ENCODE data around the gene BICC1. TPM values are rescaled to one million over a fixed set of nuclear protein-coding genes. Genes with fewer than 3 reads are reported as not detected.

BICC1 gene
- total RNA-seq, 1 experiment from 2014 or later, result 0.57 TPM

GRCh38 chr10:58836991-58837575, 324.4 kb downstream of the BICC1 start:
- Histone ChIP-seq H2AK5ac (ENCODE audit: insufficient read length, low read length) (no peak overlapping the region), H3K23ac (ENCODE audit: insufficient read length, low read depth, low read length) (no peak overlapping the region), H3K14ac (ENCODE audit: insufficient read depth, low read length) (no peak overlapping the region), H3K4me2 (ENCODE audit: insufficient read depth, insufficient read length, low read length) (no peak overlapping the region), H2BK15ac (ENCODE audit: low read depth, low read length) (no peak overlapping the region), H3K23me2 (ENCODE audit: insufficient read length, low read depth, low read length, poor library complexity, severe bottlenecking) (no peaks in the 10 kb centered on the region), H2AFZ (ENCODE audit: low read length) (no peak overlapping the region), H2BK12ac (ENCODE audit: insufficient read length, low read depth, low read length) (no peak overlapping the region), H4K5ac (ENCODE audit: insufficient read length, low read depth, low read length) (no peak overlapping the region), H2BK5ac (ENCODE audit: insufficient read length, low read length) (no peak overlapping the region), H3K79me1 (ENCODE audit: insufficient read depth, low read depth, low read length, poor library complexity, severe bottlenecking) (no peaks in the 10 kb centered on the region), H2BK20ac (ENCODE audit: low read depth, low read length, poor library complexity, severe bottlenecking) (no peak overlapping the region), H3K9ac (ENCODE audit: extremely low read depth, insufficient read length, low read length) (no peak overlapping the region), H2BK120ac (ENCODE audit: low read depth, low read length, poor library complexity, severe bottlenecking) (no peak overlapping the region), H3K27ac (ENCODE audit: insufficient read length, low read depth, low read length) (no peak overlapping the region), H4K8ac (replicated peaks; ENCODE audit: insufficient read length, low read depth, low read length) (no peak overlapping the region), H4K91ac (ENCODE audit: insufficient read length, low read depth, low read length) (no peak overlapping the region), H3K27me3 (ENCODE audit: insufficient read depth, low read length) (no peaks in the 10 kb centered on the region), H3K56ac (ENCODE audit: insufficient read length, low read depth, low read length) (no peak overlapping the region), H3K9me3 (ENCODE audit: control insufficient read depth, low read depth, low read length) (no peaks in the 10 kb centered on the region), H3K79me2 (ENCODE audit: insufficient read depth, low read length) (no peaks in the 10 kb centered on the region), H3K4ac (ENCODE audit: low read depth, low read length) (no peak overlapping the region), H3K4me1 (ENCODE audit: insufficient read depth, low read length) (no peaks in the 10 kb centered on the region), H4K20me1 (ENCODE audit: control insufficient read depth, insufficient read depth, insufficient read length) (no peaks in the 10 kb centered on the region), H3K18ac (ENCODE audit: insufficient read length, low read depth, low read length) (no peak overlapping the region), H3T11ph (ENCODE audit: low read length) (no peak overlapping the region)
- Mint-ChIP-seq H3K27me3 (ENCODE audit: low read depth) (no peaks in the 10 kb centered on the region; the same call in 1 of the 2 replicates), H3K4me3 (no peak overlapping the region), H3K36me3 (ENCODE audit: insufficient read depth in 1 of 3, low read depth in 3 of 3) (peaks cover 0 to 4% (median 0%) of the 10 kb centered on the region in 3 experiments; a peak in 1 of 7 replicates), H3K27ac (no peak overlapping the region), H3K4me1 (peaks cover 2% of the 10 kb centered on the region in 2 experiments; a peak in 2 of 4 replicates), H3K9me3 (peaks cover 3 to 6% of the 10 kb centered on the region in 2 experiments; a peak in 3 of 5 replicates)
- no CpG with 5 or more reads among the region's 8 CpGs for WGBS (ENCODE audit: extremely low coverage, insufficient read length, low lambda C conversion rate)
- TF ChIP-seq, protein P1, sequence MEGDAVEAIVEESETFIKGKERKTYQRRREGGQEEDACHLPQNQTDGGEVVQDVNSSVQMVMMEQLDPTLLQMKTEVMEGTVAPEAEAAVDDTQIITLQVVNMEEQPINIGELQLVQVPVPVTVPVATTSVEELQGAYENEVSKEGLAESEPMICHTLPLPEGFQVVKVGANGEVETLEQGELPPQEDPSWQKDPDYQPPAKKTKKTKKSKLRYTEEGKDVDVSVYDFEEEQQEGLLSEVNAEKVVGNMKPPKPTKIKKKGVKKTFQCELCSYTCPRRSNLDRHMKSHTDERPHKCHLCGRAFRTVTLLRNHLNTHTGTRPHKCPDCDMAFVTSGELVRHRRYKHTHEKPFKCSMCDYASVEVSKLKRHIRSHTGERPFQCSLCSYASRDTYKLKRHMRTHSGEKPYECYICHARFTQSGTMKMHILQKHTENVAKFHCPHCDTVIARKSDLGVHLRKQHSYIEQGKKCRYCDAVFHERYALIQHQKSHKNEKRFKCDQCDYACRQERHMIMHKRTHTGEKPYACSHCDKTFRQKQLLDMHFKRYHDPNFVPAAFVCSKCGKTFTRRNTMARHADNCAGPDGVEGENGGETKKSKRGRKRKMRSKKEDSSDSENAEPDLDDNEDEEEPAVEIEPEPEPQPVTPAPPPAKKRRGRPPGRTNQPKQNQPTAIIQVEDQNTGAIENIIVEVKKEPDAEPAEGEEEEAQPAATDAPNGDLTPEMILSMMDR (conservative IDR thresholded peaks at IDR 0.05), result no peak
- no peak for DNase-seq

Measured in H9 (cell line).